ENCODE data around the gene HDAC11. TPM values are rescaled to one million over a fixed set of nuclear protein-coding genes. Genes with fewer than 3 reads are reported as not detected.

Gene HDAC11
- total and polyA plus RNA-seq, 9 of the 15 experiments (the other 6 are each of a cell fraction or from before 2014, with no cell fraction given), result 0.60 to 6.0 (median 4.5) TPM

DNA sequence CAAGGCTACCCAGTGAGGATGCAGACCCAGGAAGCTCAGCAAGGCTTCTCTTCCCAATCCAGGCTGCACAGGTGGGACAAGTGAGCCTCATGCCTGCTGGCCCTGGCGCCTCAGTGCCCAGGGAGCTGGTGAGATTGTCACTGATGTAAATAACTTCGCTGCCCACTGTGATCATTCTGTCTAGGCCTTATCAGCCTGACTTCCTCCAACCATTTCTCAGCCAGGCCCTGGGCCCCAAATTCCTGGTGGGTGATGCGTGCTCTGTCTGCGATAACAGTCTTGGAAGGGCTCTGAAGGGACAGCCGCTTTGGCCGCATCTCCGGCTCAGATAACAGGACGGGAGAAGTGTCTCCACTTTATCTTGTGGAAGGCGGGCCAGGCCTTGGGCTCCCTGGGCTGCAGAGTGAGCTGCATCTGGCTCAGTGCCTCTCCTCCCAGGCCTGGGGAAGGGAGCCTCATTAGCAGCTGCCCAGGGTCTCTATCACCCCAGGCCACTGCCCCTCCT, 66.6 kb downstream of the HDAC11 start (continued):
- TF ChIP-seq ZNF699 (CRISPR knock-in tag; IDR thresholded peaks at IDR 0.05; ENCODE audit: insufficient replicate concordance) (no peak), ZFP1 (CRISPR knock-in tag; IDR thresholded peaks at IDR 0.05) (no peak), MCM2 (IDR thresholded peaks at IDR 0.05; ENCODE audit: low read depth) (no peak), SP1 (CRISPR knock-in tag; IDR thresholded peaks at IDR 0.05) (peak; percentile 56), SMARCE1 (IDR thresholded peaks at IDR 0.05) (peak; percentile 95), SRSF3 (IDR thresholded peaks at IDR 0.05; ENCODE audit: insufficient read depth, low read length) (no peak), EHMT2 (IDR thresholded peaks at IDR 0.05) (0 out of 2 replicates have a peak, but pooled peaks have one; percentile 36), DNMT1 (IDR thresholded peaks at IDR 0.05) (no peak), POLR2G (IDR thresholded peaks at IDR 0.05; ENCODE audit: low read depth, low read length) (no peak), GABPB2 (CRISPR knock-in tag; conservative IDR thresholded peaks at IDR 0.05) (no peak), POLR3A (IDR thresholded peaks at IDR 0.05; ENCODE audit: borderline replicate concordance, extremely low read depth, insufficient read depth, insufficient read length) (no peak), SIN3B (IDR thresholded peaks at IDR 0.05; ENCODE audit: low read depth) (no peak), NFATC3 (IDR thresholded peaks at IDR 0.05) (no peak), ZNF311 (CRISPR knock-in tag; IDR thresholded peaks at IDR 0.05) (peak; percentile 61; the same call in 1 of the 2 replicates), POLR2AphosphoS2 (IDR thresholded peaks at IDR 0.05; ENCODE audit: low read length) (no peak), ZNF79 (CRISPR knock-in tag; IDR thresholded peaks at IDR 0.05; ENCODE audit: low read depth) (no peak), BRD4 (IDR thresholded peaks at IDR 0.05) (no peak)
- TF ChIP-seq, protein P1, sequence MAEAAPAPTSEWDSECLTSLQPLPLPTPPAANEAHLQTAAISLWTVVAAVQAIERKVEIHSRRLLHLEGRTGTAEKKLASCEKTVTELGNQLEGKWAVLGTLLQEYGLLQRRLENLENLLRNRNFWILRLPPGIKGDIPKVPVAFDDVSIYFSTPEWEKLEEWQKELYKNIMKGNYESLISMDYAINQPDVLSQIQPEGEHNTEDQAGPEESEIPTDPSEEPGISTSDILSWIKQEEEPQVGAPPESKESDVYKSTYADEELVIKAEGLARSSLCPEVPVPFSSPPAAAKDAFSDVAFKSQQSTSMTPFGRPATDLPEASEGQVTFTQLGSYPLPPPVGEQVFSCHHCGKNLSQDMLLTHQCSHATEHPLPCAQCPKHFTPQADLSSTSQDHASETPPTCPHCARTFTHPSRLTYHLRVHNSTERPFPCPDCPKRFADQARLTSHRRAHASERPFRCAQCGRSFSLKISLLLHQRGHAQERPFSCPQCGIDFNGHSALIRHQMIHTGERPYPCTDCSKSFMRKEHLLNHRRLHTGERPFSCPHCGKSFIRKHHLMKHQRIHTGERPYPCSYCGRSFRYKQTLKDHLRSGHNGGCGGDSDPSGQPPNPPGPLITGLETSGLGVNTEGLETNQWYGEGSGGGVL (CRISPR knock-in tag; IDR thresholded peaks at IDR 0.05), result no peak
- TF ChIP-seq, protein P2, sequence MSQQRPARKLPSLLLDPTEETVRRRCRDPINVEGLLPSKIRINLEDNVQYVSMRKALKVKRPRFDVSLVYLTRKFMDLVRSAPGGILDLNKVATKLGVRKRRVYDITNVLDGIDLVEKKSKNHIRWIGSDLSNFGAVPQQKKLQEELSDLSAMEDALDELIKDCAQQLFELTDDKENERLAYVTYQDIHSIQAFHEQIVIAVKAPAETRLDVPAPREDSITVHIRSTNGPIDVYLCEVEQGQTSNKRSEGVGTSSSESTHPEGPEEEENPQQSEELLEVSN (IDR thresholded peaks at IDR 0.05; ENCODE audit: borderline replicate concordance in 1 of 2, extremely low read depth in 1 of 2, insufficient read depth in 1 of 2, insufficient read length in 1 of 2, low read depth in 1 of 2, low read length in 1 of 2, poor library complexity in 1 of 2, severe bottlenecking in 1 of 2), result no peak
- TF ChIP-seq, protein P3, sequence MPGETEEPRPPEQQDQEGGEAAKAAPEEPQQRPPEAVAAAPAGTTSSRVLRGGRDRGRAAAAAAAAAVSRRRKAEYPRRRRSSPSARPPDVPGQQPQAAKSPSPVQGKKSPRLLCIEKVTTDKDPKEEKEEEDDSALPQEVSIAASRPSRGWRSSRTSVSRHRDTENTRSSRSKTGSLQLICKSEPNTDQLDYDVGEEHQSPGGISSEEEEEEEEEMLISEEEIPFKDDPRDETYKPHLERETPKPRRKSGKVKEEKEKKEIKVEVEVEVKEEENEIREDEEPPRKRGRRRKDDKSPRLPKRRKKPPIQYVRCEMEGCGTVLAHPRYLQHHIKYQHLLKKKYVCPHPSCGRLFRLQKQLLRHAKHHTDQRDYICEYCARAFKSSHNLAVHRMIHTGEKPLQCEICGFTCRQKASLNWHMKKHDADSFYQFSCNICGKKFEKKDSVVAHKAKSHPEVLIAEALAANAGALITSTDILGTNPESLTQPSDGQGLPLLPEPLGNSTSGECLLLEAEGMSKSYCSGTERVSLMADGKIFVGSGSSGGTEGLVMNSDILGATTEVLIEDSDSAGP (CRISPR knock-in tag; IDR thresholded peaks at IDR 0.05), result no peak
- TF ChIP-seq, protein P4, sequence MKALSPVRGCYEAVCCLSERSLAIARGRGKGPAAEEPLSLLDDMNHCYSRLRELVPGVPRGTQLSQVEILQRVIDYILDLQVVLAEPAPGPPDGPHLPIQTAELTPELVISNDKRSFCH (CRISPR knock-in tag; IDR thresholded peaks at IDR 0.05), result no peak
- TF ChIP-seq, protein P4 (tag; IDR thresholded peaks at IDR 0.05), result 0 out of 2 replicates have a peak, but pooled peaks have one; percentile 74
- TF ChIP-seq, protein P5, sequence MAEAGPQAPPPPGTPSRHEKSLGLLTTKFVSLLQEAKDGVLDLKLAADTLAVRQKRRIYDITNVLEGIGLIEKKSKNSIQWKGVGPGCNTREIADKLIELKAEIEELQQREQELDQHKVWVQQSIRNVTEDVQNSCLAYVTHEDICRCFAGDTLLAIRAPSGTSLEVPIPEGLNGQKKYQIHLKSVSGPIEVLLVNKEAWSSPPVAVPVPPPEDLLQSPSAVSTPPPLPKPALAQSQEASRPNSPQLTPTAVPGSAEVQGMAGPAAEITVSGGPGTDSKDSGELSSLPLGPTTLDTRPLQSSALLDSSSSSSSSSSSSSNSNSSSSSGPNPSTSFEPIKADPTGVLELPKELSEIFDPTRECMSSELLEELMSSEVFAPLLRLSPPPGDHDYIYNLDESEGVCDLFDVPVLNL (CRISPR knock-in tag; IDR thresholded peaks at IDR 0.05; ENCODE audit: low read depth), result no peak

Measured in K562 (cell line).